GM12878 (cell line): Measurements from ENCODE around the gene FNDC8. TPM values are rescaled to one million over a fixed set of nuclear protein-coding genes. Genes with fewer than 3 reads are reported as not detected.

Experiments
- ATAC-seq: fragments of 200-7000 bp; cut with Tn5 transposase; 3 replicates; pipeline ENCODE4 v1.9.1; 2020; ENCODE audit warnings: mild to moderate bottlenecking, moderate library complexity
- BruUV-seq: library from RNA; stranded (reverse); fragments of 400-500 nt; replicated peaks from 2 replicates; lab custom pipeline; 2021; lab: Mats Ljungman, UMichigan
- CTCF ChIA-PET: fragments of 300-600 bp; sonication (Branson Sonifier 250); formaldehyde crosslinking; extraction: SDS; loops from one replicate; lab custom pipeline; 2021; ENCODE audit warnings: inconsistent platforms; lab: Yijun Ruan, JAX
- POLR2A ChIA-PET: fragments of 350-600 bp; formaldehyde crosslinking; extraction: SDS; loops from one replicate; lab custom pipeline; 2021; ENCODE audit warnings: inconsistent platforms; lab: Charles Lee
- RAD21 ChIA-PET: fragments of 300-600 bp; sonication (Branson Sonifier 250); formaldehyde crosslinking; loops from one replicate; lab custom pipeline; 2023; ENCODE audit warnings: antibody characterized with exemption; ENCODE audit not compliant: unreplicated experiment; lab: Charles Lee
- SMC1A ChIA-PET: fragments of 300-600 bp; sonication (Branson Sonifier 250); formaldehyde crosslinking; loops from one replicate; lab custom pipeline; 2023; ENCODE audit not compliant: unreplicated experiment, uncharacterized antibody; lab: Charles Lee
- DNase-seq: peaks from one replicate; pipeline ENCODE4 v3.0.0-alpha.2; 2011; ENCODE audit warnings: low read depth, low spot score
- FAIRE-seq: peaks from 3 replicates; lab custom pipeline; 2011; peaks lifted over from hg19 to GRCh38; lab: Jason Lieb, UNC
- H2AFZ ChIP-seq: 2 replicates; pipeline ENCODE4 v1.6.0; 2011; ENCODE audit warnings: low read depth, low read length, control low read depth; ENCODE audit not compliant: control insufficient read depth
- H3K27ac ChIP-seq: 2 replicates; pipeline ENCODE4 v1.5.1; 2011; ENCODE audit warnings: control low read depth; ENCODE audit not compliant: control insufficient read depth, insufficient read depth
- H3K27me3 ChIP-seq, 2 experiments: replicated peaks in 1 of 2; 2 replicates each; pipeline versions ENCODE4 v1.6.0 to v1.6.1; 2011; ENCODE audit warnings: low read length in 1 of 2; ENCODE audit not compliant: control insufficient read depth in 2 of 2, insufficient read depth in 2 of 2
- H3K36me3 ChIP-seq, 2 experiments: 2 replicates each; pipeline ENCODE4 v1.5.1; 2011; ENCODE audit warnings: low read length in 1 of 2; ENCODE audit not compliant: control insufficient read depth in 2 of 2, insufficient read depth in 2 of 2
- H3K4me1 ChIP-seq: 2 replicates; pipeline ENCODE4 v1.6.1; 2011; ENCODE audit warnings: mild to moderate bottlenecking, low read length, moderate library complexity, mixed read lengths; ENCODE audit not compliant: control insufficient read depth, insufficient read depth
- H3K4me2 ChIP-seq: 2 replicates; pipeline ENCODE4 v1.6.0; 2011; ENCODE audit warnings: control low read depth; ENCODE audit not compliant: control insufficient read depth, insufficient read depth
- H3K4me3 ChIP-seq: fragments of 200-600 bp; sonication (generic); 2 replicates; pipeline ENCODE4 v1.5.1; 2016
- H3K79me2 ChIP-seq: 2 replicates; pipeline ENCODE4 v1.6.0; 2011; ENCODE audit warnings: low read length; ENCODE audit not compliant: control insufficient read depth, insufficient read depth
- H3K9ac ChIP-seq: 2 replicates; pipeline ENCODE4 v1.8.0; 2011; ENCODE audit warnings: low read length, control low read depth, mixed read lengths; ENCODE audit not compliant: control insufficient read depth, insufficient read depth
- H3K9me3 ChIP-seq: replicated peaks from 3 replicates; pipeline ENCODE4 v1.5.1; 2011; ENCODE audit warnings: mild to moderate bottlenecking, low read length; ENCODE audit not compliant: control insufficient read depth, insufficient read depth
- H4K20me1 ChIP-seq: 2 replicates; pipeline ENCODE4 v1.6.0; 2011; ENCODE audit not compliant: control insufficient read depth, insufficient read depth
- DPF2 ChIP-seq: fragments of 450-650 bp; IDR thresholded peaks from 2 replicates; pipeline ENCODE4 v1.6.1; 2017; ENCODE audit warnings: mild to moderate bottlenecking
- HDAC6 ChIP-seq: fragments of 200-600 bp; sonication (generic); IDR thresholded peaks from one replicate; pipeline ENCODE4 v1.8.0; 2017; ENCODE audit warnings: antibody characterized with exemption; ENCODE audit not compliant: unreplicated experiment
- JUNB ChIP-seq: IDR thresholded peaks from 2 replicates; pipeline ENCODE4 v1.6.1; 2016; ENCODE audit warnings: antibody characterized with exemption, mild to moderate bottlenecking
- MTA3 ChIP-seq: IDR thresholded peaks from 2 replicates; pipeline ENCODE4 v1.6.1; 2012; ENCODE audit warnings: low read length, inconsistent platforms, borderline replicate concordance
- SMC3 ChIP-seq: IDR thresholded peaks from 2 replicates; pipeline ENCODE4 v1.6.1; 2011; ENCODE audit warnings: low read length, improper control_type of control experiment, borderline replicate concordance
- ZNF207 ChIP-seq: fragments of 450-650 bp; IDR thresholded peaks from 2 replicates; pipeline ENCODE4 v1.6.1; 2014; ENCODE audit warnings: antibody characterized with exemption, mild to moderate bottlenecking, borderline replicate concordance
- ZNF24 ChIP-seq: fragments of 450-650 bp; IDR thresholded peaks from 2 replicates; pipeline ENCODE4 v1.6.1; 2017; ENCODE audit warnings: antibody characterized with exemption, mild to moderate bottlenecking
- WGBS: methylation state at CpG from one replicate; pipeline ENCODE4 v1.1.6; 2016; ENCODE audit warnings: low lambda C conversion rate; ENCODE audit not compliant: insufficient replicate concordance, insufficient coverage; ENCODE audit errors: missing lambda C conversion rate; 5-methylcytosine and 5-hydroxymethylcytosine counted together
- in situ Hi-C: fragments of 300-500 bp; cut with MboI; formaldehyde crosslinking; loops from 9 replicates; pipeline ENCODE4 v1.14.3; 2018; ENCODE audit warnings: mixed read lengths
- intact Hi-C: fragments of 100-400 bp; cut with micrococcal nuclease; formaldehyde crosslinking; loops from one replicate; pipeline ENCODE4 v1.14.2; 2022; ENCODE audit not compliant: unreplicated experiment
- polyA plus RNA-seq, 11 experiments: library from polyadenylated mRNA; depleted of rRNA in 4 of 11; unstranded in 6 of 11; stranded (reverse) in 5 of 11; fragments of >200 nt; fragmentation: Nextera tagmentation in 4 of 11; fragmentation: Illumina TruSeq in 1 of 11; extraction: Ambion mirVana in 4 of 11; extraction: Trizol in 1 of 11; gene quantifications; 1 replicate in 1 of 11; 2 replicates in 10 of 11; pipeline versions ENCODE4 v1.2.1 to v1.2.3, GENCODE V29; 2011 to 2016; ENCODE audit warnings: inconsistent platforms in 2 of 11, missing spikeins in 2 of 11, low read depth in 1 of 11
- total RNA-seq, 4 experiments: library from RNA; depleted of rRNA in 3 of 4; stranded (reverse); fragments of >200 nt in 3 of 4; fragmentation: Illumina TruSeq in 1 of 4; extraction: Trizol in 1 of 4; gene quantifications; 2 replicates each; pipeline versions ENCODE4 v1.2.1 to v1.2.3, GENCODE V29; 2013 to 2021
- TF ChIP-seq, protein P1 (sequence below): fragments of 450-650 bp; IDR thresholded peaks from 2 replicates; pipeline ENCODE4 v1.6.1; 2017; ENCODE audit warnings: mild to moderate bottlenecking, moderate library complexity
- TF ChIP-seq, protein P2 (sequence below): IDR thresholded peaks from 2 replicates; pipeline ENCODE4 v1.6.1; 2011; ENCODE audit warnings: low read depth, low read length, improper control_type of control experiment, borderline replicate concordance
- TF ChIP-seq, protein P3 (sequence below): fragments of 150-350 bp; IDR thresholded peaks from 2 replicates; pipeline ENCODE4 v1.6.1; 2014; ENCODE audit warnings: mild to moderate bottlenecking, low read depth, low read length

Gene FNDC8
- total and polyA plus RNA-seq, 10 of the 15 experiments (the other 5 are each of a cell fraction or from before 2014, with no cell fraction given): 0.06 to 0.15 (median 0.11) TPM; not detected in 7

DNA sequence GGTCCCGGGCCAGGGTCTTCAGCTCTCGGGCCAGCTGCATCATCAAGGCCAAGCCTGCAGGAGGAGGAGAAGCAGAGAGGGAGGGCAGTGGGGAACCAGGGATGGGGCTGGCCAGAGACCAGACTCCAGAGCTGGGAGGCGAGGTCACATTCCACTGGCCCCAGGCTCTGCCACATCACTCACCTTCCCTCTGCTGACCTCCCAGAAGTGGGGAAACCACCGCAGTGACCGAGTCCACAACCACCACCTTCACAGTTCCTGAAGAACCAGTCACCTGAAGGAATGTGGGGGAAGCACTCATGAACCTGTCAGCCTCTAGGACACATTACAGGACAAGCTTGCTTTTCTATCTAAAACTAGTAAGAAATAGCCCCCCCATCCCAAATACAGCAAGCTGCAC lies 18.1 kb upstream of the FNDC8 start:
- TF ChIP-seq ZNF207: no peak
- no peak for TF ChIP-seq DPF2
- no peak for TF ChIP-seq JUNB
- Histone ChIP-seq H3K9me3 (no peaks in the 10 kb centered on the region), H3K4me2 (no peak overlapping the region), H3K79me2 (no peaks in the 10 kb centered on the region), H3K27me3 (no peaks in the 10 kb centered on the region), H3K4me1 (no peaks in the 10 kb centered on the region), H3K27ac (no peak overlapping the region), H3K36me3 (peaks cover 7 to 28% of the 10 kb centered on the region in 2 experiments), H3K4me3 (no peak overlapping the region), H2AFZ (no peak overlapping the region), H4K20me1 (no peaks in the 10 kb centered on the region), H3K9ac (no peak overlapping the region)
- WGBS: 100% methylated on average over 5 of the region's 5 CpGs
- ChIA-PET CTCF (interaction anchor here (0.7 to 1.3 kb wide), 2 partner anchors 14 to 121 kb away, joined by 5 read pairs; no protein-coding TSS in a partner anchor), SMC1A (interaction anchor here (0.8 to 1.8 kb wide), 6 partner anchors 8 to 887 kb away, joined by 3 to 4 read pairs (median 3); partner anchors contain the start of gene RAD51D), POLR2A (interaction anchor here (1.0 kb wide), 1 partner anchor 9 kb away, joined by 3 read pairs; no protein-coding TSS in a partner anchor), RAD21 (interaction anchor here (1.1 kb wide), 1 partner anchor 15 kb away, joined by 8 read pairs; the partner anchor contains the start of gene RAD51D)
- no TSS peak for BruUV-seq
- in situ Hi-C loops: loop anchor here (25.0 kb wide), 1 partner anchor 891 kb away; no protein-coding TSS in a partner anchor
- FAIRE-seq (no peak), ATAC-seq (no peak), DNase-seq (no peak)
- intact Hi-C loops: no loop called here

DNA sequence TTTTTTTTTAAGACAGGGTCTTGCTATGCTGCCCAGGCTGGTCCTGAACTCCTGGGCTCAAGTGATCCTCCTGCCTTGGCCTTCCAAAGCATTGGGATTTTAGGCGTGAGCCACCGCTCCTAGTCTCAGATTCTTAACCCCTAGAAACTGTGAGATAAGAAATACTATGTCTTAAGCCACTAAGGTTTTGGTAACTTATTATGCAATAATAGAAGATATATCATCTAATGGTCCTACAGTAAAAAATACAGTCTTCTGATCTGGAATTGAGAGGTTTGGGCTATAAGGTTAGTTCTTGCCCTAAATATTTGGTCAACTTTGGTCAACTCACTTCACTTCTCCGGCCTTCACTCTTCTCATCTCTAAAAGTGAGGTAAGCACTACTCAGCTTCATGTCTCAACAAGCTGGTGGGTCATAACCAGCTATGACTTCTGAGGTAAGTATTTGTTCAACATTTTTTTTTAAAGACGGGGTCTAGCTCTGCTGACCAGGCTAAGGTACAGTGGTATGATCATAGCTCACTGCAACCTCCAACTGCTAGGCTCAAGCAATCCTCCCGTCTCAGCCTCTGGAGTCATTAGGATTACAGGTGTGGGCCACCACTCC lies 16.5 kb upstream of the FNDC8 start:
- ChIA-PET SMC1A (interaction anchor here (1.5 kb wide), 1 partner anchor 15 kb away, joined by 5 read pairs; no protein-coding TSS in a partner anchor), RAD21 (no interaction called here), POLR2A (no interaction called here), CTCF (no interaction called here)
- Histone ChIP-seq H3K9me3 (no peaks in the 10 kb centered on the region), H2AFZ (no peak overlapping the region), H3K36me3 (peaks cover 7 to 24% of the 10 kb centered on the region in 2 experiments), H3K79me2 (no peaks in the 10 kb centered on the region), H3K4me1 (no peaks in the 10 kb centered on the region), H3K27me3 (no peaks in the 10 kb centered on the region), H4K20me1 (no peaks in the 10 kb centered on the region), H3K9ac (no peak overlapping the region), H3K27ac (no peak overlapping the region), H3K4me2 (no peak overlapping the region), H3K4me3 (no peak overlapping the region)
- in situ Hi-C loops: loop anchor here (25.0 kb wide), 1 partner anchor 893 kb away; no protein-coding TSS in a partner anchor
- DNase-seq (no peak), FAIRE-seq (no peak), ATAC-seq (no peak)
- 96% methylated on average over 5 of the region's 5 CpGs for WGBS
- intact Hi-C loops: no loop called here
- no TSS peak for BruUV-seq
- no peak for TF ChIP-seq SMC3
- TF ChIP-seq, protein P1, sequence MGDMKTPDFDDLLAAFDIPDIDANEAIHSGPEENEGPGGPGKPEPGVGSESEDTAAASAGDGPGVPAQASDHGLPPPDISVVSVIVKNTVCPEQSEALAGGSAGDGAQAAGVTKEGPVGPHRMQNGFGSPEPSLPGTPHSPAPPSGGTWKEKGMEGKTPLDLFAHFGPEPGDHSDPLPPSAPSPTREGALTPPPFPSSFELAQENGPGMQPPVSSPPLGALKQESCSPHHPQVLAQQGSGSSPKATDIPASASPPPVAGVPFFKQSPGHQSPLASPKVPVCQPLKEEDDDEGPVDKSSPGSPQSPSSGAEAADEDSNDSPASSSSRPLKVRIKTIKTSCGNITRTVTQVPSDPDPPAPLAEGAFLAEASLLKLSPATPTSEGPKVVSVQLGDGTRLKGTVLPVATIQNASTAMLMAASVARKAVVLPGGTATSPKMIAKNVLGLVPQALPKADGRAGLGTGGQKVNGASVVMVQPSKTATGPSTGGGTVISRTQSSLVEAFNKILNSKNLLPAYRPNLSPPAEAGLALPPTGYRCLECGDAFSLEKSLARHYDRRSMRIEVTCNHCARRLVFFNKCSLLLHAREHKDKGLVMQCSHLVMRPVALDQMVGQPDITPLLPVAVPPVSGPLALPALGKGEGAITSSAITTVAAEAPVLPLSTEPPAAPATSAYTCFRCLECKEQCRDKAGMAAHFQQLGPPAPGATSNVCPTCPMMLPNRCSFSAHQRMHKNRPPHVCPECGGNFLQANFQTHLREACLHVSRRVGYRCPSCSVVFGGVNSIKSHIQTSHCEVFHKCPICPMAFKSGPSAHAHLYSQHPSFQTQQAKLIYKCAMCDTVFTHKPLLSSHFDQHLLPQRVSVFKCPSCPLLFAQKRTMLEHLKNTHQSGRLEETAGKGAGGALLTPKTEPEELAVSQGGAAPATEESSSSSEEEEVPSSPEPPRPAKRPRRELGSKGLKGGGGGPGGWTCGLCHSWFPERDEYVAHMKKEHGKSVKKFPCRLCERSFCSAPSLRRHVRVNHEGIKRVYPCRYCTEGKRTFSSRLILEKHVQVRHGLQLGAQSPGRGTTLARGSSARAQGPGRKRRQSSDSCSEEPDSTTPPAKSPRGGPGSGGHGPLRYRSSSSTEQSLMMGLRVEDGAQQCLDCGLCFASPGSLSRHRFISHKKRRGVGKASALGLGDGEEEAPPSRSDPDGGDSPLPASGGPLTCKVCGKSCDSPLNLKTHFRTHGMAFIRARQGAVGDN: no peak
- TF ChIP-seq MTA3: no peak
- TF ChIP-seq, protein P2, sequence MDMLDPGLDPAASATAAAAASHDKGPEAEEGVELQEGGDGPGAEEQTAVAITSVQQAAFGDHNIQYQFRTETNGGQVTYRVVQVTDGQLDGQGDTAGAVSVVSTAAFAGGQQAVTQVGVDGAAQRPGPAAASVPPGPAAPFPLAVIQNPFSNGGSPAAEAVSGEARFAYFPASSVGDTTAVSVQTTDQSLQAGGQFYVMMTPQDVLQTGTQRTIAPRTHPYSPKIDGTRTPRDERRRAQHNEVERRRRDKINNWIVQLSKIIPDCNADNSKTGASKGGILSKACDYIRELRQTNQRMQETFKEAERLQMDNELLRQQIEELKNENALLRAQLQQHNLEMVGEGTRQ: no peak
- TF ChIP-seq, protein P3, sequence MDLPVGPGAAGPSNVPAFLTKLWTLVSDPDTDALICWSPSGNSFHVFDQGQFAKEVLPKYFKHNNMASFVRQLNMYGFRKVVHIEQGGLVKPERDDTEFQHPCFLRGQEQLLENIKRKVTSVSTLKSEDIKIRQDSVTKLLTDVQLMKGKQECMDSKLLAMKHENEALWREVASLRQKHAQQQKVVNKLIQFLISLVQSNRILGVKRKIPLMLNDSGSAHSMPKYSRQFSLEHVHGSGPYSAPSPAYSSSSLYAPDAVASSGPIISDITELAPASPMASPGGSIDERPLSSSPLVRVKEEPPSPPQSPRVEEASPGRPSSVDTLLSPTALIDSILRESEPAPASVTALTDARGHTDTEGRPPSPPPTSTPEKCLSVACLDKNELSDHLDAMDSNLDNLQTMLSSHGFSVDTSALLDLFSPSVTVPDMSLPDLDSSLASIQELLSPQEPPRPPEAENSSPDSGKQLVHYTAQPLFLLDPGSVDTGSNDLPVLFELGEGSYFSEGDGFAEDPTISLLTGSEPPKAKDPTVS: no peak
- TF ChIP-seq HDAC6: no peak
- TF ChIP-seq ZNF24: no peak
